Natural killer cell (primary cell): ENCODE measurements around the gene CERS1. TPM values are rescaled to one million over a fixed set of nuclear protein-coding genes. Genes with fewer than 3 reads are reported as not detected.
A peak's percentile ranks its signal among the peaks of the same experiment; 100 is the strongest.

Experiments
- ATAC-seq, 3 donors: fragments of 150-1000 bp in 2 of 3; fragments of 200-7000 bp in 1 of 3; cut with Tn5 transposase; 1 replicate in 1 of 3; 2 replicates in 2 of 3; pipeline ENCODE4 v1.10.0; 2021; ENCODE audit warnings: mild to moderate bottlenecking in 2 of 3, moderate library complexity in 2 of 3
- DNase-seq, 2 donors: peaks; one replicate each; pipeline versions ENCODE4 v3.0.0 to v3.0.0-alpha.2; 2013 to 2021; ENCODE audit warnings: mixed read lengths in 1 of 2
- H3K27ac ChIP-seq: one replicate; pipeline ENCODE4 v1.5.1; 2013; ENCODE audit warnings: mild to moderate bottlenecking, low read length
- H3K27me3 ChIP-seq: one replicate; pipeline ENCODE4 v1.6.1; 2013; ENCODE audit warnings: low read length; ENCODE audit not compliant: control insufficient read depth, insufficient read depth
- H3K36me3 ChIP-seq: one replicate; pipeline ENCODE4 v1.6.1; 2013; ENCODE audit warnings: low read length; ENCODE audit not compliant: control insufficient read depth, insufficient read depth
- H3K4me1 ChIP-seq: one replicate; pipeline ENCODE4 v1.6.1; 2013; ENCODE audit warnings: low read length; ENCODE audit not compliant: control insufficient read depth, insufficient read depth
- H3K4me3 ChIP-seq: one replicate; pipeline ENCODE4 v1.5.1; 2013; ENCODE audit warnings: low read length
- H3K9me3 ChIP-seq: one replicate; pipeline ENCODE4 v1.6.1; 2013; ENCODE audit warnings: low read length; ENCODE audit not compliant: control insufficient read depth, insufficient read depth
- H3K27ac Mint-ChIP-seq, 2 donors: one replicate each; pipeline ENCODE4 v1.8.0; 2022; ENCODE audit warnings: mild to moderate bottlenecking in 2 of 2, mixed read lengths in 2 of 2, moderate library complexity in 1 of 2
- H3K27me3 Mint-ChIP-seq, 2 donors: one replicate each; pipeline ENCODE4 v1.8.0; 2022; ENCODE audit warnings: low read depth in 2 of 2, mixed read lengths in 2 of 2
- H3K36me3 Mint-ChIP-seq: one replicate; pipeline ENCODE4 v1.8.0; 2022; ENCODE audit warnings: mixed read lengths
- H3K4me1 Mint-ChIP-seq, 2 donors: one replicate each; pipeline ENCODE4 v1.8.0; 2022; ENCODE audit warnings: mixed read lengths in 2 of 2
- H3K4me3 Mint-ChIP-seq: one replicate; pipeline ENCODE4 v1.8.0; 2022; ENCODE audit warnings: mild to moderate bottlenecking, moderate library complexity, mixed read lengths
- H3K9me3 Mint-ChIP-seq, 2 donors: one replicate each; pipeline ENCODE4 v1.8.0; 2022; ENCODE audit warnings: mixed read lengths in 2 of 2
- WGBS: methylation state at CpG from one replicate; pipeline ENCODE4 v1.1.7; 2013; ENCODE audit warnings: missing lambda C conversion rate; ENCODE audit not compliant: insufficient coverage; 5-methylcytosine and 5-hydroxymethylcytosine counted together
- intact Hi-C: fragments of 100-400 bp; cut with micrococcal nuclease; formaldehyde crosslinking; loops from one replicate; pipeline ENCODE4 v1.14.2; 2022
- total RNA-seq, 4 donors: library from RNA; stranded (reverse); fragments of 120-200 nt in 1 of 4; gene quantifications; one replicate each; pipeline versions ENCODE4 v1.2.3 to v1.2.4, GENCODE V29; 2013 to 2022
- TF ChIP-seq, protein P1 (sequence below): fragments of 200-600 bp; IDR thresholded peaks from one replicate; pipeline ENCODE4 v1.8.0; 2022; ENCODE audit warnings: antibody characterized with exemption

CERS1 gene
- total RNA-seq, 3 donors from 2014 or later (not counting 1 experiment from before 2014, with no cell fraction given) = not detected

DNA sequence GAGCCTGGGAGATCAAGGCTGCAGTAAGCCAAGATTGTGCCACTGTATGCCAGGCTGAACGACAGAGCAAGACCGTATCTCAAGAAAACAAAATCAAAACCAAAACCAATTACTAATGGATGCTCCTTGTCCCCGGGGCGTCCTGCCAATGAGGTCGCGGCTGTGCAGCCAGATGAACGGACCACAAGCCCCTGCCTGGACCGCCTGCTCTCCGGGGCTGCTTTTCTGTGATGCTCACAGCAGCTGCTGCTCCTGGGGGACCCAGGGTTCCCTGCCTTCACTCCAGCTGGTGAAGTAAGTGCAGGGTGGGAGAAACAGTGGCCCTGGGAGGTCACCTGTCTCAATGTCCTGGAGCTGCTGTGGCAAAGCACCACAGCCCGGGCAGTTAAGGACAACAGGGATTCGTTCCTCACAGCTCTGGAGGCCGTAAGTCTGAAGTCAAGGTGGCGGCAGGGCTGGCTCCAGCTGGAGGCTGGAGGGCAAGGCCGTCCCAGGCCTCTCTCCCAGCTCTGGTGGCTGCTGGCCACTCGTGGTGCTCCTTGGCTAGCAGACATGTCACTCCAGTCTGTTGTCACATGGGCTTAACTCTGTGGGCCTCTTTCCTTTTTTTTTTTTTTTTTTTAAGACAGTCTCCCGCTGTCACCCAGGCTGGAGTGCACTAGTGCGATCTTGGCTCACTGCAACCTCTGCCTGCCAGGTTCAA is 13.1 kb upstream of the CERS1 start:
- Histone ChIP-seq H3K36me3 (peaks cover 48% of the 10 kb centered on the region), H3K4me3 (no peak overlapping the region), H3K4me1 (peaks cover 4% of the 10 kb centered on the region), H3K27me3 (no peaks in the 10 kb centered on the region), H3K27ac (no peak overlapping the region), H3K9me3 (no peaks in the 10 kb centered on the region)
- WGBS = 96% methylated on average over 17 of the region's 17 CpGs
- TF ChIP-seq, protein P1, sequence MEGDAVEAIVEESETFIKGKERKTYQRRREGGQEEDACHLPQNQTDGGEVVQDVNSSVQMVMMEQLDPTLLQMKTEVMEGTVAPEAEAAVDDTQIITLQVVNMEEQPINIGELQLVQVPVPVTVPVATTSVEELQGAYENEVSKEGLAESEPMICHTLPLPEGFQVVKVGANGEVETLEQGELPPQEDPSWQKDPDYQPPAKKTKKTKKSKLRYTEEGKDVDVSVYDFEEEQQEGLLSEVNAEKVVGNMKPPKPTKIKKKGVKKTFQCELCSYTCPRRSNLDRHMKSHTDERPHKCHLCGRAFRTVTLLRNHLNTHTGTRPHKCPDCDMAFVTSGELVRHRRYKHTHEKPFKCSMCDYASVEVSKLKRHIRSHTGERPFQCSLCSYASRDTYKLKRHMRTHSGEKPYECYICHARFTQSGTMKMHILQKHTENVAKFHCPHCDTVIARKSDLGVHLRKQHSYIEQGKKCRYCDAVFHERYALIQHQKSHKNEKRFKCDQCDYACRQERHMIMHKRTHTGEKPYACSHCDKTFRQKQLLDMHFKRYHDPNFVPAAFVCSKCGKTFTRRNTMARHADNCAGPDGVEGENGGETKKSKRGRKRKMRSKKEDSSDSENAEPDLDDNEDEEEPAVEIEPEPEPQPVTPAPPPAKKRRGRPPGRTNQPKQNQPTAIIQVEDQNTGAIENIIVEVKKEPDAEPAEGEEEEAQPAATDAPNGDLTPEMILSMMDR = no peak
- no peak overlapping the region for H3K27ac Mint-ChIP-seq
- intact Hi-C loops = no loop called here
- no peak for ATAC-seq
- H3K36me3 Mint-ChIP-seq = no peaks in the 10 kb centered on the region
- H3K4me1 Mint-ChIP-seq = peaks cover 0 to 14% of the 10 kb centered on the region in 2 donors
- no peaks in the 10 kb centered on the region for H3K27me3 Mint-ChIP-seq
- DNase-seq = no peak
- H3K9me3 Mint-ChIP-seq = no peaks in the 10 kb centered on the region
- no peak overlapping the region for H3K4me3 Mint-ChIP-seq

DNA sequence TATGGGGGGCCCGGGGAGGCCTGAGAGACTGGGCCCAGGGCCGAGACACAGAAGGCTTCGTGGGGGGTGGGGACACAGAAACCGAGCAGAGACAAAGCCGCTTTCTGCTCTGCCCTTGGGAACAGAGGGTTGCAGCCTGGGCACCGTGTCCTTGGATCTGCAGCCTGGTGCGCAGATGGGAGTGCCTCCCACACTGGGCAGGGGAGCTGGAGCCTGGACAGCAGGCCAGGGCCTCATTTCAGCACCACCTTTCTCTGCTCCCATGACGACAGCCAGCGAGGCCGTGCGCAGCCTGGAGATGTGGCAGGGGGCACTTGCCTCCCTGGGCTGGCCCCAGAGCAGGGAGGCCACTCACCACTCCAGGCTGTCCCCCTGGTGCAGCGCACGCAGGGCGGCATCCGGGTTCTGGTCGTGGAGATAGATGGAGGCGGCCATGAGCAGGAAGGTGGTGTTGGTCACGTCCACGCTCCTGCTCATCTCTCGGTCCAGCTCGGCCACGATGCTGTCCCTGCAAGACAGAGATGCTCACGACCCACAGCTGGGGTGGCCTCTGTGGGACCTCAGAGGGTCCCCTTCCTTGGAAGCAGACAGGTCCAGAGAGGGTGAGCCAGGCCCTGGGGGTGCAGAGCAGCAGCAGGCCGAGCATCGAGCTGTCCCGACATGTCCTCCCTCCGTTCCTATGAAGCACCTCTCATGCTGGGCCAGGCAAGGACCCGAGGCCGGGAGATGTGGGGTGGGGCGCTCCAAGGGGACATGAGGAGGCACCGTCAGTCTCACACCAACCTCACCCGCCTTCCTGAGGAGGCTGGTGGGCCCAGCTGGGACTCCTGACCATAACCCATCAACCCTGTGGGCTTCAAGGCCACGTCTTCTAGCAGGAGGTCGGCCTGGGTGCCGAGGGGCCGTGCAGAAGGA is 10.9 kb upstream of the CERS1 start:
- no peak for DNase-seq
- H3K27me3 ChIP-seq = no peaks in the 10 kb centered on the region
- ATAC-seq = peak in 1 of 3 donors; percentile 9
- no peaks in the 10 kb centered on the region for H3K27me3 Mint-ChIP-seq
- peaks cover 43% of the 10 kb centered on the region for H3K36me3 ChIP-seq
- no peaks in the 10 kb centered on the region for H3K9me3 ChIP-seq
- intact Hi-C loops = no loop called here
- no peak overlapping the region for H3K4me3 ChIP-seq
- no peaks in the 10 kb centered on the region for H3K4me1 ChIP-seq
- H3K27ac ChIP-seq = no peak overlapping the region
- peaks cover 0 to 5% of the 10 kb centered on the region in 2 donors for H3K4me1 Mint-ChIP-seq
- H3K9me3 Mint-ChIP-seq = no peaks in the 10 kb centered on the region
- TF ChIP-seq, protein P1 = no peak
- 97% methylated on average over 36 of the region's 36 CpGs for WGBS
- no peaks in the 10 kb centered on the region for H3K36me3 Mint-ChIP-seq
- H3K4me3 Mint-ChIP-seq = no peak overlapping the region
- H3K27ac Mint-ChIP-seq = no peak overlapping the region

DNA sequence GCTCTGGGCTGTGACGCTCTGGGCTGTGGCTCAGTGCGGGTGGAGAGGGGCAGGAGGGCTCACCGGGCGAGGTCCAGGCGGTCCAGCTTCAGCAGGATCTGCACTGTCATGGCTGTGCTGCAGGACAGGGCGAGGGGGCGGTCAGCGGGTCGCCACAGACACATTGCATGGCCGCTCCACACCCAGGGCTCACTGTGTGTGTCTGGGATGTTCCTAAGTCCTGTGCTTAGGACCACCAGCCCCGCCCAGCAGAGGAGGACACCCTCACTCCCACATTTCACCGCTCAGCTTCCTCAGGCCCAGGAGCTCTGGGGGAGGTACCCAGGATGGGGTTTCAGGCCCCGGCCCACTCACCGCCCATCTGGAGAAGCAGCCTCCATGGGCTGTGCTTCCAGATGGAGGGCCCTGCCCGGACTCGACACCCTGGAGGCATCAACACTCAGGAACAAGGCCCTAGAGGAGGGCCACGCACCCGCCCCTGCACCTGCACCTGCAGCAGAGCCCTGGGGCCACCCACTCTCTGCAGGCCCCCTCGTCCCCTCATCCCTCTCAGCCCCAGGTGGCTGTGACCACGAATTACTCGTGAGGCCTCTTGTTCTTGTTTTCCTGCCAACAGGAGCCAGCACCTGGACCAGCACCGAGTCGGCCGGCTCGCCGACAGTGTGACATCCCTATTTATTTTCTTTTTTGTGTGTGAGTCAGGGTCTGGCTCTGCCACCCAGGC is 9.7 kb upstream of the CERS1 start:
- 88% methylated on average over 22 of the region's 26 CpGs for WGBS
- H3K4me3 Mint-ChIP-seq = no peak overlapping the region
- ATAC-seq (no peak), DNase-seq (peak in 1 of 2 donors; percentile 4)
- intact Hi-C loops = no loop called here
- no peaks in the 10 kb centered on the region for H3K9me3 ChIP-seq
- H3K27me3 Mint-ChIP-seq = no peaks in the 10 kb centered on the region
- peaks cover 0 to 5% of the 10 kb centered on the region in 2 donors for H3K4me1 Mint-ChIP-seq
- H3K27me3 ChIP-seq = no peaks in the 10 kb centered on the region
- no peaks in the 10 kb centered on the region for H3K36me3 Mint-ChIP-seq
- TF ChIP-seq, protein P1 = no peak
- no peaks in the 10 kb centered on the region for H3K4me1 ChIP-seq
- no peaks in the 10 kb centered on the region for H3K9me3 Mint-ChIP-seq
- no peak overlapping the region for H3K27ac ChIP-seq
- H3K27ac Mint-ChIP-seq = peak overlapping the region; percentile 32 to 41
- no peak overlapping the region for H3K4me3 ChIP-seq
- peaks cover 46% of the 10 kb centered on the region for H3K36me3 ChIP-seq
